H9 (cell line): ENCODE data around the gene PIEZO2. TPM values are rescaled to one million over a fixed set of nuclear protein-coding genes. Genes with fewer than 3 reads are reported as not detected.

Source experiments
- DNase-seq: peaks from one replicate; pipeline ENCODE4 v3.0.0-alpha.2; 2017
- H2AFZ ChIP-seq: one replicate; pipeline ENCODE4 v1.6.1; 2013; ENCODE audit warnings: mild to moderate bottlenecking, low read length, control low read depth, moderate library complexity
- H2AK5ac ChIP-seq: 2 replicates; pipeline ENCODE4 v1.6.1; 2013; ENCODE audit warnings: low read length, control low read depth, mixed read lengths; ENCODE audit not compliant: insufficient read length
- H2BK120ac ChIP-seq: one replicate; pipeline ENCODE4 v1.6.1; 2013; ENCODE audit warnings: low read depth, mild to moderate bottlenecking, low read length, control low read depth, inconsistent platforms; ENCODE audit not compliant: poor library complexity, severe bottlenecking
- H2BK12ac ChIP-seq: 2 replicates; pipeline ENCODE4 v1.6.1; 2013; ENCODE audit warnings: low read length, control low read depth, mixed read lengths, low read depth; ENCODE audit not compliant: insufficient read length
- H2BK15ac ChIP-seq: 2 replicates; pipeline ENCODE4 v1.6.1; 2013; ENCODE audit warnings: low read depth, low read length, control low read depth
- H2BK20ac ChIP-seq: one replicate; pipeline ENCODE4 v1.6.1; 2013; ENCODE audit warnings: low read depth, mild to moderate bottlenecking, low read length, control low read depth, inconsistent platforms; ENCODE audit not compliant: poor library complexity, severe bottlenecking
- H2BK5ac ChIP-seq: 2 replicates; pipeline ENCODE4 v1.6.1; 2013; ENCODE audit warnings: low read length, control low read depth, mixed read lengths; ENCODE audit not compliant: insufficient read length
- H3K14ac ChIP-seq: 2 replicates; pipeline ENCODE4 v1.6.1; 2013; ENCODE audit warnings: low read length, control low read depth; ENCODE audit not compliant: insufficient read depth
- H3K18ac ChIP-seq: 2 replicates; pipeline ENCODE4 v1.6.1; 2013; ENCODE audit warnings: low read depth, mild to moderate bottlenecking, mixed read lengths, low read length, control low read depth; ENCODE audit not compliant: insufficient read length
- H3K23ac ChIP-seq: 2 replicates; pipeline ENCODE4 v1.6.1; 2013; ENCODE audit warnings: low read length, control low read depth, mixed read lengths, low read depth; ENCODE audit not compliant: insufficient read length
- H3K23me2 ChIP-seq: 2 replicates; pipeline ENCODE4 v1.6.1; 2013; ENCODE audit warnings: low read depth, mild to moderate bottlenecking, mixed read lengths, low read length, control low read depth; ENCODE audit not compliant: insufficient read length, poor library complexity, severe bottlenecking
- H3K27ac ChIP-seq: 2 replicates; pipeline ENCODE4 v1.5.1; 2013; ENCODE audit warnings: low read length, control low read depth, mixed read lengths, low read depth; ENCODE audit not compliant: insufficient read length
- H3K27me3 ChIP-seq: 2 replicates; pipeline ENCODE4 v1.6.1; 2013; ENCODE audit warnings: low read length, control low read depth, inconsistent platforms; ENCODE audit not compliant: insufficient read depth
- H3K4ac ChIP-seq: 2 replicates; pipeline ENCODE4 v1.6.1; 2013; ENCODE audit warnings: low read depth, mild to moderate bottlenecking, control low read depth, inconsistent platforms, low read length, moderate library complexity
- H3K4me1 ChIP-seq: 2 replicates; pipeline ENCODE4 v1.6.1; 2013; ENCODE audit warnings: low read length, control low read depth, inconsistent platforms; ENCODE audit not compliant: insufficient read depth
- H3K4me2 ChIP-seq: 2 replicates; pipeline ENCODE4 v1.6.1; 2013; ENCODE audit warnings: low read length, control low read depth, mixed read lengths; ENCODE audit not compliant: insufficient read length, insufficient read depth
- H3K56ac ChIP-seq: 2 replicates; pipeline ENCODE4 v1.6.1; 2013; ENCODE audit warnings: low read depth, mild to moderate bottlenecking, mixed read lengths, low read length, control low read depth; ENCODE audit not compliant: insufficient read length
- H3K79me1 ChIP-seq: 2 replicates; pipeline ENCODE4 v1.6.1; 2013; ENCODE audit warnings: low read depth, mild to moderate bottlenecking, moderate library complexity, low read length, control low read depth, inconsistent platforms; ENCODE audit not compliant: insufficient read depth, poor library complexity, severe bottlenecking
- H3K79me2 ChIP-seq: 2 replicates; pipeline ENCODE4 v1.6.1; 2013; ENCODE audit warnings: low read length, control low read depth, inconsistent platforms; ENCODE audit not compliant: insufficient read depth
- H3K9ac ChIP-seq: 2 replicates; pipeline ENCODE4 v1.6.1; 2013; ENCODE audit warnings: low read length, control low read depth, mixed read lengths; ENCODE audit not compliant: insufficient read length; ENCODE audit errors: extremely low read depth
- H3K9me3 ChIP-seq: one replicate; pipeline ENCODE4 v1.6.1; 2013; ENCODE audit warnings: low read depth, low read length, inconsistent platforms; ENCODE audit not compliant: control insufficient read depth
- H3T11ph ChIP-seq: one replicate; pipeline ENCODE4 v1.6.1; 2013; ENCODE audit warnings: mild to moderate bottlenecking, low read length, control low read depth, inconsistent platforms
- H4K20me1 ChIP-seq: one replicate; pipeline ENCODE4 v1.6.1; 2013; ENCODE audit not compliant: control insufficient read depth, insufficient read length, insufficient read depth
- H4K5ac ChIP-seq: 2 replicates; pipeline ENCODE4 v1.6.1; 2013; ENCODE audit warnings: low read depth, mild to moderate bottlenecking, mixed read lengths, low read length, control low read depth; ENCODE audit not compliant: insufficient read length
- H4K8ac ChIP-seq: replicated peaks from 2 replicates; pipeline ENCODE4 v1.6.1; 2013; ENCODE audit warnings: low read length, control low read depth, mixed read lengths, low read depth; ENCODE audit not compliant: insufficient read length
- H4K91ac ChIP-seq: 2 replicates; pipeline ENCODE4 v1.6.1; 2013; ENCODE audit warnings: low read depth, mild to moderate bottlenecking, moderate library complexity, mixed read lengths, low read length, control low read depth; ENCODE audit not compliant: insufficient read length
- H3K27ac Mint-ChIP-seq, 3 experiments: 2 replicates in 2 of 3; 3 replicates in 1 of 3; pipeline ENCODE4 v1.8.0; 2020 to 2021; ENCODE audit warnings: mixed read lengths in 3 of 3, mild to moderate bottlenecking in 1 of 3, moderate library complexity in 1 of 3
- H3K27me3 Mint-ChIP-seq: 2 replicates; pipeline ENCODE4 v1.8.0; 2021; ENCODE audit warnings: low read depth, mild to moderate bottlenecking, moderate library complexity, mixed read lengths
- H3K36me3 Mint-ChIP-seq, 3 experiments: 2 replicates in 2 of 3; 3 replicates in 1 of 3; pipeline ENCODE4 v1.8.0; 2020 to 2021; ENCODE audit warnings: low read depth in 3 of 3, mixed read lengths in 3 of 3; ENCODE audit not compliant: insufficient read depth in 1 of 3
- H3K4me1 Mint-ChIP-seq, 2 experiments: 2 replicates each; pipeline ENCODE4 v1.8.0; 2020; ENCODE audit warnings: mixed read lengths in 2 of 2
- H3K4me3 Mint-ChIP-seq, 2 experiments: 2 replicates in 1 of 2; 3 replicates in 1 of 2; pipeline ENCODE4 v1.8.0; 2020 to 2021; ENCODE audit warnings: mild to moderate bottlenecking in 2 of 2, mixed read lengths in 2 of 2, moderate library complexity in 1 of 2
- H3K9me3 Mint-ChIP-seq, 2 experiments: 2 replicates in 1 of 2; 3 replicates in 1 of 2; pipeline ENCODE4 v1.8.0; 2020; ENCODE audit warnings: mild to moderate bottlenecking in 2 of 2, mixed read lengths in 2 of 2, moderate library complexity in 1 of 2
- CTCF ChIP-seq: fragments of 200-600 bp; sonication (generic); conservative IDR thresholded peaks from 3 replicates; pipeline ENCODE4 v1.8.0; 2021; ENCODE audit warnings: antibody characterized with exemption, mild to moderate bottlenecking
- WGBS: extraction: QIAGEN DNeasy Blood & Tissue Kit; methylation state at CpG from one replicate; pipeline ENCODE4 v1.1.7; 2013; ENCODE audit warnings: missing lambda C conversion rate, low lambda C conversion rate, mixed read lengths; ENCODE audit not compliant: insufficient read length; ENCODE audit errors: extremely low coverage; 5-methylcytosine and 5-hydroxymethylcytosine counted together
- total RNA-seq: library from RNA; stranded (reverse); gene quantifications from 2 replicates; pipeline ENCODE4 v1.2.1, GENCODE V29; 2021

Gene PIEZO2
- total RNA-seq, 1 experiment from 2014 or later: 3.9 TPM

GRCh38 chr18:10907749-10908148 is 241.6 kb downstream of the PIEZO2 start:
- Mint-ChIP-seq H3K36me3 (peaks cover 0 to 3% (median 0%) of the 10 kb centered on the region in 3 experiments; a peak in 3 of 7 replicates), H3K27ac (no peak overlapping the region), H3K4me1 (no peaks in the 10 kb centered on the region), H3K27me3 (no peaks in the 10 kb centered on the region; the same call in 1 of the 2 replicates), H3K9me3 (no peaks in the 10 kb centered on the region), H3K4me3 (no peak overlapping the region)
- H3K27ac ChIP-seq: no peak overlapping the region
- no peak overlapping the region for H3K4me2 ChIP-seq
- H2BK12ac ChIP-seq: no peak overlapping the region
- H3K4me1 ChIP-seq: no peaks in the 10 kb centered on the region
- no peak overlapping the region for H3K18ac ChIP-seq
- no peaks in the 10 kb centered on the region for H3K79me1 ChIP-seq
- no peak overlapping the region for H2BK5ac ChIP-seq
- no peak overlapping the region for H2AFZ ChIP-seq
- no peak overlapping the region for H4K5ac ChIP-seq
- H3K56ac ChIP-seq: no peak overlapping the region
- H2BK20ac ChIP-seq: no peak overlapping the region
- no peaks in the 10 kb centered on the region for H3K27me3 ChIP-seq
- no peak overlapping the region for H2BK120ac ChIP-seq
- H3T11ph ChIP-seq: no peak overlapping the region
- no peak overlapping the region for H2BK15ac ChIP-seq
- H3K79me2 ChIP-seq: no peaks in the 10 kb centered on the region
- H3K14ac ChIP-seq: no peak overlapping the region
- H2AK5ac ChIP-seq: no peak overlapping the region
- no peak overlapping the region for H3K9ac ChIP-seq
- no peak for TF ChIP-seq CTCF
- H4K91ac ChIP-seq: no peak overlapping the region
- H3K9me3 ChIP-seq: no peaks in the 10 kb centered on the region
- no peaks in the 10 kb centered on the region for H3K23me2 ChIP-seq
- no peak overlapping the region for H3K4ac ChIP-seq
- no peaks in the 10 kb centered on the region for H4K20me1 ChIP-seq
- no CpG with 5 or more reads among the region's 1 CpG for WGBS
- no peak overlapping the region for H4K8ac ChIP-seq
- H3K23ac ChIP-seq: no peak overlapping the region
- DNase-seq: no peak
